Erythroblast (primary cell): ENCODE results near the gene AOC1.

Experiments used
- GATA1 ChIP-seq: IDR thresholded peaks from 2 replicates; pipeline ENCODE4 v1.6.1; 2011; ENCODE audit warnings: low read depth, mild to moderate bottlenecking, control low read depth, low read length, moderate library complexity
- POLR2A ChIP-seq: IDR thresholded peaks from 2 replicates; pipeline ENCODE4 v1.6.1; 2011; ENCODE audit warnings: mild to moderate bottlenecking, low read length

- no peak for TF ChIP-seq POLR2A
- TF ChIP-seq GATA1 = no peak
These were observed 27.7 kb upstream of the AOC1 start for GRCh38 chr7:150824379-150825177.
